Stimulated activated CD4-positive, alpha-beta T cell treated with anti-CD3 and anti-CD28 coated beads, Interleukin-1b, Interleukin-23, amount 100 ng/mL, for 48 hours (primary cell): ENCODE measurements around the gene NT5DC3.

ENCODE experiments used
- DNase-seq: peaks from one replicate; pipeline ENCODE4 v3.0.0-alpha.2; 2020

Gene NT5DC3

GRCh38 chr12:103840876-103841689 lies at the start of gene NT5DC3:
Gene NT5DC3, minus strand, starts transcription at chr12:103841234. Its CDS starts 78 bp downstream, at chr12:103841156.
- DNase-seq: peak; percentile 82

DNA sequence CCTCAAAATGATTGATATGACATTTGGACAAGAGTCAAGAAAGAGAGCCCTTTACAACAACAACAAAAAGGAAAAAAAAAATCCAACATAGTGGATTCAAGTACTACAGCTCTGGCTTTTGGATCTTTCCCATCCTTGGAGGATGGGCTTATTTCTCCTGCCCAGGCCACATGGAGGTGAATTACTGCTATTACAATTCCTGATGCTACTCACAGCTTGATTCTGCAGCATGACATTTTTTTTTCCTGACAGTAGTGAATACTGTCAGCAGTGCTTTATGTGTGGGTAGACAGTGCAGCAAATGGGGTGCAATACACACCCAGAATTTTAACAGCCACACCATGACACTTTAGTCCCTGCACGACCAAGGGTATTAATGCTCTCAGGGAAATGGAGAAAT lies 46.7 kb upstream of the NT5DC3 start:
- DNase-seq: no peak

DNA sequence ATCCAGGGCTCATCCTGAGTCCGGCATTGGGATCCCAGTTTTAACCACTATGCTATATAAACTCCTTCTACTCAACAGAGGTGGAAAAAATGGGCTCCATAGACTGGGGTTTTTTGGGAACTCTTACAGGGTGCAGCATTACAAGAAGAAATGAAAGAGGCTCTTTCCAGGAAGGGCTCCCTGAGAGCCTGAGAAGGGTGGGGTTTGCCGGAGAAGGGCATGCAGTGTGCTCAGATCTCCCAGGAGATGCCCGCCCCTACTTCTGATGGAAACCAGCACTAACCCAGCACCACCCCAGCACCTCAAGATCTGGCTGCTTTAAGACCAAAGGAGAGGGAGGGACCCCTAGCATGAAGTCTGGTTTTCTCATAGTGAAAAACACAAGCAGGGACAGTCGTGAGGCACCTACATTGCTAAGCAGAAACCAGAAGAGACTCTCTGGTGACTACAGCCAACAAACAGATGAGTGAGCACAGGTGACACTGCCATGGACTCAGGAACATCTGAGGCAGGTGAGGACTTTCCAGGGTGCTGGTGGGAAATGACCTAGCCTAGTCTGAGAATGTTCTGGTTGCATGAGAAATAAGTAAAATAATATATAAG lies 45.3 kb upstream of the NT5DC3 start:
- DNase-seq: no peak

GRCh38 chr12:103884316-103884715 lies 43.3 kb upstream of the NT5DC3 start:
- peak; percentile 22 for DNase-seq

GRCh38 chr12:103883908-103884307 lies 42.9 kb upstream of the NT5DC3 start:
- no peak for DNase-seq

DNA sequence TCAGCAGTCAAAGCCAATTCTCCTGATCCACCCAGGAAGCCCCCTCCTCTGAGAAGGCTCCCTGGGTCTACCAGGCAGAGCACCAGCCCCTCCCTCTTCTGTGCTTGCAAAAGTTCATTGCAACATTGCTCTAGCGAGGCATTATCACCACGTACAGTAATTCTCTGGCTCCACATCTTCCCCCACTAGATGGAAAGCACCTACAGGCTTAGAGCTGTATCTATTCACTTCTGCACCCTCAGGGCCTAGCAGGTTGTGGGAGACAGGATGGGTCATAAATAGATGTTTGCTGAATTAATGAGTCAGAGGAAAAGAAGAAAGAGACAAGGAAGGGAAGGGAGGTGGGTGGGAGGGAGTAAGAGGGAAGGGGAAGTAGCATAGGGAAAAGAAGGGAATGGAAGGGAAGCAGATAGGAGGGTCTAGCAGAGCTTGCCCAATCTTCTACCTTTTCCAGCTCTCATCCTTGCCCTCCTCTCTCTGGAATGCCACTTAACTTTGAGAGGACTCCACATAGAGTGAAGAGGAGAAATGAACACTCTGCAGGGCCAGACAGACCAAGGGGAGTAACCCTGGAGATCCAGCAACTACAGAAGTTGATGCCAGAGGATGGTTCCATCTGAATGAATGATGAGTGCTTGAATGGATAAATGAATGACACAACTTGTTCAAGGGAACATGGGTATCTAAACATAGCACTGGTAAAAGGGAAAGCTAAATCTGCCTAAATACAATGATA lies 42.0 kb upstream of the NT5DC3 start:
- no peak for DNase-seq

- DNase-seq: no peak
Observed at GRCh38 chr12:103881261-103881660, 40.2 kb upstream of the NT5DC3 start.

DNA sequence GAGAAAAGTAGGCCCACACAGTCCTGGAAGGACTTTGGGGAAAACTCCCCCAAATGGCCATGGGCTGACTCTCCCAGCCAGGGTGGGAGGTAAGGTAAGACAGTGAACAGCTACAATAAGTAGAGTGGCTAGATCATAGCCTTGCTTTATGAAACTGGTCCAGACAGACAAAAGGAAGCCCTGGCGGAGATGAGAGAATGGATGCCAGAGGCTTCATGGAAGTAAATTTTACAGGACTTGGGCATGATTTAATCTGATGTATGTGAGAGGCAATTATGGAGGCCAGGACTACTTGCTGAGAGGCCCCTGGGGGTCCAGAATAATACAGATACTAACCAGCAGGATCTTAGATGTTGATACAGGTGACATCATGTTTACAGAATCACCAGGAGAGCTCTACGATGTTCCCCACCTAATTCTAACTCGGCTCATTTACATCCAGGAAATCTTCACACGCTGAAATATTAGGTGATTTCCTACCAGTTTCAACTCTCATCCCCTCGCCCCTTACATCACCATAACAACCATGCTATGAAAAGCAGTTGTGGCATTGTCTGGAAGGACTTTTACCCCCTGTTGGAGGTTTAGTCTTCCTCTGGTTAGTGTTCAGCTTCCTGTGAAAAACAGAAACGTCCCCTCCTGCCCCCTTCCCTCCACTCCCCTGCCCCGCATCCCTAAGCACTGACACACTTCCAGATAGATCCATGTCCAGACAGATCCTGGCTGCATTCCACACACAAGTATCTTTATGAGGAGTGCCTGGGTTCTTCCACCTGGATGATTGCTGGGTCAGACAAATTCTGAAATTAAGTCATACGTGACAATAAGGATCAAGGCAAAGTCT lies 39.5 kb upstream of the NT5DC3 start:
- DNase-seq: no peak

- no peak for DNase-seq
Observed at GRCh38 chr12:103879878-103880277, 38.8 kb upstream of the NT5DC3 start.

- DNase-seq: peak; percentile 19
Observed at GRCh38 chr12:103879048-103879692, 38.1 kb upstream of the NT5DC3 start.

DNA sequence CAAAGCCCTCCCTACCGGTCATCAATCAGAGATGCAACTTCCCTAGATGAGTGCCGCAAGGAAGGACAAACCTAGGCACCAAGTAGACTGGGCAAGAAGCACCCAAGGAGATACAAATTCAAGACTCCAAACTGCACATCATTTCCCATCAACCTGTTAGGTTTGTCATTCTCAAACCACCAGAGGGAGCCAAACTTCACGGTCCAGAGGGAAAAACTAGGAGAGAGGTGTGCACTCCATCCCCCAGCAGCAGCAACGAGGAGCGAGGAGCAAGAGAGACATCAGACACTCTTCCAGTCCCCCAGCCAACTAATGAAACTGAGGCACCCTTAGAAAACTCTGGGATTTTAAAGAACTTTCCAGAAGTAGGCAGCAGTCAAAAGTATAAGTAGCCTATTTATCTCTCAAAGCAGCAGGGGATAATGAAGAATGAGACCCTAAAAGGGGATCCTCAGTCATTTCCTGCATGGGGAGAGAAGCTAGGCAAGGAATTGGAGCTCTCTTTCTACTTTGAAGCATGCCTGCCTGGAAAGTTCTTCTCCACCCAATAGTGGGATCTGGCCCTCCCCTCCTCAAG lies 37.0 kb upstream of the NT5DC3 start:
- peak; percentile 65 for DNase-seq

DNA sequence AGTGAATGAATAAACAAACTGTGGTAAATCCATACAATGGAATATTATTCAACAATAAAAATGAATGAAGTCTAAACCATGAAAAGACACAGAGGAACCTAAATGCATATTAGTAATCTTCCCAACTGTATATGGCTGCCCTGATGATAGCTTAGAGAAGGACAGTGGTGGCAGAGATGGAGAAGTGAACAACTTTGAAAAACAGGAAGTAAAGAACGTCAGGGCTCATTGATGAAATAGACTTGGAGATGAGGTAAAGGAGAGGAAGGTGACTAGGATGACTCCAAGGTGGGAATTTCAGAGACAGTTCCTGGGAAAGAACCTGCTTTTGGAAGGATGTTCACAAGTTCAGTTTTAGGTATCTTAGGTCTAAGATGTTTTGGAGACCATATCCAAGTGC lies 36.3 kb upstream of the NT5DC3 start:
- DNase-seq: no peak

DNA sequence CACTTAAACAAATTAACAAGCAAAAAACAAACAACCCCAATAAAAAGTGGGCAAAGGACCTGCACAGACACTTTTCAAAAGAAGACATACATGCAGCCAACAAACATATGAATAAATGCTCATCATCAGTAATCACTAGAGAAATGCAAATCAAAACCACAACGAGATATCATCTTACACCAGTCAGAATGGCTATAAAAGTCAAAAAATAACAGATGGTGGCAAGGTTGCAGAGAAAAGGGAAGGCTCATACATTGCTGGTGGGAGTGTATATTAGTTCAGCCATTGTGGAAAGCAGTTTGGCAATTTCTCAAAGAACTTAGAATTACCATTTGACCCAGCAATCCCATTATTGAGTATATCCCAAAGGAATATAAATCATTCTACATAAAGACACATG lies 34.6 kb upstream of the NT5DC3 start:
- no peak for DNase-seq

- DNase-seq: no peak
Observed at GRCh38 chr12:103868215-103868614, 27.2 kb upstream of the NT5DC3 start.

GRCh38 chr12:103865151-103865730 lies 24.2 kb upstream of the NT5DC3 start:
- DNase-seq: no peak

- no peak for DNase-seq
Observed at GRCh38 chr12:103864710-103865109, 23.7 kb upstream of the NT5DC3 start.

DNA sequence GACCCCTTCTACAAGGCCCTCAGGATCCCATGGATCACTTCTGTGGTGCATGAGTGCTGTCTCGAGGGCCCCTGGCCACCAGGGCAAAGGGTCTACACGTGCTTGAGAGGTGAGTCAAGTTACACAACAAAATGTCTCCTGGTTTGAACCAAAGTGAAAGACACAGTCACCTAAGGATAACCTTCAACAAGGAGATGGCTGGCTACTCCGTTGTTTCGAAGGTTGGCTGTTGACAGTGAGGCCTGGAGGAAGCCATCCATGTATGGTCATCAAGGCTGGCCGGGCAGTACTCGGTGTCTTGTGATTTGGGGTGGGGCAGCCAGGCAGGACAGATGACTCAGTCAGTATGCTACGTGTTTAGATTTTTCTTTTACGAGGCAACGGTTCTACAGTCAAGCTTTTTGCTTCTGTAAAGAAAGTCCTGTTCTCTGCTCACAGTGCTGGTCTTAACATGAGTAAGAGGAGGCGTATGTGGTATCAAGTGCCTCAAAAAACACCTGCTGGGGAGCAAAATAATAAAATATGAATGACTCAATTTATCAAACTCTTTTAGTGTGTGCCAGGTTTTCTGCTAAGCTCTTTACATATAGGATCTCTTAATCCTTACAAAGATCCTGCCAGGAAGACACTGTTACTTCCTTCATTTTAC lies 18.0 kb upstream of the NT5DC3 start:
- DNase-seq: no peak

- DNase-seq: no peak
Observed at GRCh38 chr12:103858335-103858734, 17.3 kb upstream of the NT5DC3 start.

DNA sequence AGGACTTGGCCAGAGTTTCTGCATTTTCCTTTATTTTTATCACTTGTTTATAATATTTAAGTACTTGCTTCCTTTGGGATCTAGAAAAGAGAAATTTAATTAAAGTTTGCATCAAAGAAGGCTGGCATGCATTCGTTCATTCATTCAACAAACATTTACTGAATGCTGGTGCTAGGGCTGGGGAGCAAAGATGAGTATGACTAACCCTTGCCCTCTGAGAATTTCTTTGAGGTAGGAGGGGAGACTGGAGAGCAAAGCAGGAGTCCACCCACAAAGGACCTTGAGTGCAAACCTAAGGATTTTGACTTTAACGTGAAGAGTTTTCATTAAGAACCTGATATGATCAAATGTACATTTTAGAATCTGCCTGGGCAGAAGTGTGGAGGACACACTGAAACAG lies 16.1 kb upstream of the NT5DC3 start:
- no peak for DNase-seq

GRCh38 chr12:103855896-103856657 lies 15.0 kb upstream of the NT5DC3 start:
- no peak for DNase-seq
